ENCODE results near the gene KCNC1.

KCNC1 gene

GRCh38 chr11:17798253-17798652 is 63.7 kb downstream of the KCNC1 start:
- no peak for DNase-seq

DNA sequence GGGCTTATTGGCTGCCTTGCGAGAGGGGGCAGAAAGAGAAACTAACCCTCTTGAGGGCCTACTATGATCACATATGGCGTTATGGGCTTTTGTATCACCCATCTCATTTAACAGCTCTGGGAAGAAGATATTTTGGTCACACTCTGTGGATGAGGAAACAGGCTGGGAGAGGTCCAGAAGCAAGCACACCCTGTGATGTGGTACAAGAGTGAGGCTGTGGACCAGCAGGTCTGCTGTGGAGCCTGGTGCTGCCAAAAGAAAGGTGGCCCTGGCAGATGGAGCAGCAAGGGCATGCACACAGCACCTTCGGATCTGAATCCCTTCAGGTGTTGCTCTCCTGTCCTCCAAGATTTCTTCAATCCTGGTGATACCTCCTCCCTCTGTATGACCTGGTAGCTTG is 64.1 kb downstream of the KCNC1 start:
- no peak for DNase-seq

DNA sequence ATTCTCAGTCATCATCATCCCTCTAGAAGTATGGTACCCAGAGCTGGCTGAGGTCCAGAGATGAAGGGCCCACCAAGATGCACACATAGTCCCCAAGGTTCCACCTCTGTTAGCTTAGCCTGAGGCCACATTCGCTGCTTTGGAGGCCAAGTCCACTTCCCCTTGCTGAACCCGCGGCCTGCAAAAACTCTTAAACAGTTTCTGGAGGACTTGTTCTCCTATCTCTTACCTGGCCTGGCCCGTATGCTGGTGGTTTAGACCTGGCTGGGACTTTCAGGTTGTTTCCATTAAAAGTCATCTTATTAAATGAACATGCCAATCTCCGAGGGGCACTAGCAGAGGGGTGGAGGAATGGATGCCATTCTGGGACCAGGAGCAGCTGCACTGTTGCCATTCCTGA is 64.6 kb downstream of the KCNC1 start:
- DNase-seq = no peak

DNA sequence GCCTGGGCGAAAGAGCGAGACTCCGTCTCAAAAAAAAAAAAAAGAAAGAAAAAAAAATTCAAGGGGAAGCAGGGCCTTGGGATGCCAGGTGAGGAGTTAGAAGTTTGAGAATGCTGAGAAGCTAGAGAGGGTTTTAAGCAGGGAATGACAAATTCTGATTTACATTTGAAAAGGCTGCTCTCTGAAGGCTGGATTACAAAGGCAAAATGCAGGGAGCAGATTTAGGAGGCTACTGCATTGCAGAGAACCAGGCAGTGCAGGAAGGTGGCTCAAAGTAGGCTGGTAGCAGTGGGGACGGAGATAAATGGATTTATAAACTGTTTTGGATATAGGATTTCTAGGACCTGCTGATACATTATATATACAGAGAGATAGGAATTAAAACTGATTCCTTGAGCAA is 66.6 kb downstream of the KCNC1 start:
- DNase-seq = no peak

- no peak for DNase-seq
These were observed 67.9 kb downstream of the KCNC1 start for GRCh38 chr11:17802491-17802890.

- DNase-seq = no peak
These were observed 69.3 kb downstream of the KCNC1 start for GRCh38 chr11:17803754-17804334.

DNA sequence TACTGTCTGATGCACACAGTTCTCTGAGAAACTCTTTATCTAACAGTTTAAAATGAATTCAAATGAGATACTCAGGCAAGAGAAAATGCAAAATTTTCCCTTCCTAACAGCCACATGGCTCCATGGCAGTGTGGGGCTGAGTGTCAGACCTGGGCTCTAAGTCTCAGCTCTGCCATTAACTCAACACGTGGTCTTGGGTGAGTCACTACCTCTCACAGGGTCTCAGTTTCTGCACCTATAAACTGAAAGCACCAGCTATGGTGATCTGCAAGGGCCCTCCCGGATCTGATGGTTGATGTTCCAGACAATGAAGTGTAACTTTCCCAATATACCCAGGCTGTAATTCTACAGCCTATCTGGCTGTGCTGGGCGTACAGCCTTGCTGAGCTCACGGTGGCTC is 70.5 kb downstream of the KCNC1 start:
- DNase-seq = no peak

DNA sequence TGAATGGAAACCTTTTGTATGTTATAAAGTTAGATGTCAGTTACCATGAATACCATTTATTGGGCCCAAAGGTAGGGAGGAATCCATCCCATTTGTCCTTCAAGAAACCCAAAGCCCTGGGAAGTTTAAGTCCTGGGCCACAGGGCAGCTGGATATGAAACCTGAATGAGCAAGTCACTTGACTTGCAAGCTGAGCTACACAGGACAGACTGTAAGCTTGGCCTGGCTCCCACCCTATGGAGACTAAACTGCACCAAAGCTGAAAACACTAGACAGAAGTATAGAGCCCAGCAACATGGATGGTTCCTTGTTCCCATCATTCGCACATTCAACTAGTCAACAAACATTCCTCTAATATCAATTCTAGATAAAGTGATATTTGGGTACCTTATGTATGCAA is 71.3 kb downstream of the KCNC1 start:
- DNase-seq = no peak

GRCh38 chr11:17807034-17807433 is 72.5 kb downstream of the KCNC1 start:
- no peak for DNase-seq

- no peak for DNase-seq
These were observed 75.5 kb downstream of the KCNC1 start for GRCh38 chr11:17810041-17810440.

- DNase-seq = no peak
These were observed 76.2 kb downstream of the KCNC1 start for GRCh38 chr11:17810746-17811145.

GRCh38 chr11:17811352-17811751 is 76.8 kb downstream of the KCNC1 start:
- no peak for DNase-seq

DNA sequence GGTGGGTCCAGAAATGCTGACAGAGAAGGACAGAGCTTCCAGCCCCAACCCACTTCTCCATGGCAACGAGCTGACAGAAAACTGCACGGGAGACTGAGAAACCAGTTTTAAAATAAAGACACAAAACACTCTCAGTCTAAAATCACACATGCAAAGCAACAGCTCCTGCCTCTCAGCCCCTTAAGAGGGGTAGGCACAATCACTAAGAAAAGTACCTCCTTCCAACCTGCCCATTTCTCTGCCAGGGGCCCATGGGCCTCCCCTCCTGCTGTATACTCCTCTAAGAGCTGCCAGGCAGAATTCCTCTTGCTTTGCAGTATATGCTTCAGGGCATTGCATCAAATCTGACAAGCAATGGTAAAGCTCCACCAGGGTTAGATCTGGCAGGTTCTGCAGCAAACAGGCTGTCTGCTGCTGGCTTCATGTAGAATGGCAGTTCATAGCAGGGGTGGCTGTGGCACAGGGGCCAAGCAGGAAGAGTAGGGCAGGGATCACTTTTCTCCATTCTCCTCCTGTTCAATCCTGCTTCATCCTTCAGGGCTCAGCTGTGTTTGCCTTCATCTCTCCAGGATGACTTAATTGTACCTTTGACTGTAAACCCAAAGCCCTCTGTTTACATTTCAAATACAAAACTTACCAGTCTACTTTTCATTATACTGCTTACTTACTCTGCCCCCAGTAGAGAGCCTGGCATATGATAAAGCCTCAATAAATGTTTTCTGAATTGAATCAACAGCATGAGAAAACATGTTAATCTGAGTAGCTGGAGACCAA is 77.7 kb downstream of the KCNC1 start:
- no peak for DNase-seq

DNA sequence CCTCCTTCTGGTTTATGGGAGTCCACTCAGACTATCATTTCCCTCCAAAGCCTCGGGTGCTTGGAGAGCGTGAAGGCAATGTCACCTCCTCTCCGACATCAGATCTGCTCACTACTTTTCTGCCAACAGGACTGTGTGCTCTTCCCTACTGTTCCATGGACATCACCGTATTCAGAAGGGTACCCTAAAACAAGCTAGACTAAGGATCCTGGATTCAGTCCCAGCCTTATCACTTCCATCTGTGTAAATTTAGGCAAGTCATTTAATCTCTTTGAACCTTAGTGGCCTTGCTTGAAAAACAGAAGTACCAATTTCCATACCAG is 78.2 kb downstream of the KCNC1 start:
- DNase-seq = no peak

GRCh38 chr11:17813391-17814059 is 78.9 kb downstream of the KCNC1 start:
- DNase-seq = no peak

DNA sequence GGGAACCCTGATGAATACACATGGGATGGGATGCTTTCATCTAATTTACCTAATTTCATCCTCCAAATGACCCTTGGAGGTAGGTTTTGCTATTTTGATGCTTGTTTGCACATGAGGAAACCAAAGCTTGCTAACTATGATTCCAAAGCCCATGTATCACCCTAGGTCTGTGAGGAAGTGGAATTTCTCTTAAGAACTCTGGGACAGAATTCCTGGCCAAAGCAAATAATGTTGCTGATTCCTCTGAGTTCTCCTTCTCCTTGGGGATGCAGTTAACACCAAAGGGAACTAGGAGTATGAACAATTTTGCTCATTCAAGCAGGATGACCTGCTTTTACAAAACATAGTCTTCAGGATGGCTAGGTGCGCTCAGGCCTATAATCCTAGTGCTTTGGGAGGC is 80.0 kb downstream of the KCNC1 start:
- no peak for DNase-seq

GRCh38 chr11:17816232-17816931 is 81.8 kb downstream of the KCNC1 start:
- no peak for DNase-seq

DNA sequence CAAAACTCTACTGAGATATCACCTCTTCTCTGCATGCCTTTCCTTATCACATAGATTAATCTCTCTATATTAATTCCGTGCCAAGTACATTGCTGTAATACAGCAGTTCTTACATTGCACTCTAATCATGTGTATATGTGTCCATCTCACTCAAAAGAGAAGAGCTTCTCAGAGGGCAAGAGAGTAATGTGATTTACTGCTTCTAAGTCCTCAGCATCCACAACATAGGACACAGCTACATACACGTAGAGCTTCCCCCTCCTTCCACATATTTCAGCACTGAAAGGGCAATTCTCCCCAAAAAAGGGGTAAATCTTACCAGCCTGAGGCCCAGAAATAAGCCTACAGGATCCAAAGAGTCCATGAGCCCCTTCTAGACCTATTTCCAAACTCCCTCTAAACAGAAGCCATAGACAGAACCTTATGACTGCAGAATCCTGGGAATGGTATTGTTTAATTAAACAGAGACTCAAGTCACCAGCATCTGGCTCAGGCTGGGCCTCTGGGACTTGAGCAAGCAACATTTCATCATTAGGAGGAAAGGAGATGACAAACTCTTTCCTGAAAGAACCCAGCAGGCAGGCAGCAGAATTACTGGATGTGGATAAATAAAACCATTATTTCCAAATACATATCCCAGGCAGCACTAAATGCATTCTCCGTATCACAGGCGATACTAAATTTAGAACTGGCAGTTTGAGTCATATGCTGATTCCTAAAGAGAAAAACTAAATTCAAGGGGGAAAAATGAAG is 87.2 kb downstream of the KCNC1 start:
- DNase-seq = no peak

DNA sequence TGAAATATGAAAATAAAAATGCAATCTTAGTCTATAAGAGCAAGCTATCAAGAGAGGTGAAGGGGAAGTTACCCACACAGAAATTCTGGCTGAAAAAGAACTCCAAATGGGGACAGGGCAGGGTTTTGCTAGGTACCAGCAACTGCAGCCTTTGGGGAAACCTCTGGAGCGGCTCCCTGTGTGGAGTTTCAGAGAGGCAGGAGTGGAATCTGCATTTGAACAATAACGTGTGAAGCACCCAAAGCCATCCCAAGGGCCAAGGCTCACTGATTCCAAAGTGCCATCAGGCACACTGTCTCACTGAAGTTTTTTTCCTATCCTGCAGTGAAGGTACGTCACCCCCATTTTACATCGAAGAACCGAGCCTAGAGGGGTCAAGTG is 87.8 kb downstream of the KCNC1 start:
- DNase-seq = no peak

GRCh38 chr11:17827006-17827405 is 92.4 kb downstream of the KCNC1 start:
- peak; percentile 14 for DNase-seq

DNA sequence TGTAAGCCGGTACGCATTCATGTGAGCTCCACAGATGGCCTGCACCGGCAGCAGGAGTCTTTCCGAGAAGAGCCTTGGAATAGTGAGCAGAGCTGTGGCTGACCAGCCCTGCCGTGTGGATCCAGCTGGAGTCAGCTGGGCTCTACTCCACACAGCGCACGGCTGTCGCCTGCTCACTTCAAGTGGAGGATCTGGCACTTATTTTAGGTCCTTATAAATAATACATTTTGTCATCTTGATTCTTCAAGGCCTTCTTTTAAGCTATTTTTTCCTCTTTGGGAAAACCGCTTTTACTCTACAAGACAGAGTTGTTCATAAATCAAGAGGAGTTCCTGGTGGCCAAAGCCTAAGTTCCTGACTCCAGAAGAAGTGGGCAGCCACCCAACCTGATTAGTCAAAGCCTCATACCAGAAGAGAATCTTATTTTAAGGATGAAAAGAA is 93.8 kb downstream of the KCNC1 start:
- no peak for DNase-seq

GRCh38 chr11:17831228-17831627 is 96.6 kb downstream of the KCNC1 start:
- DNase-seq = no peak

DNA sequence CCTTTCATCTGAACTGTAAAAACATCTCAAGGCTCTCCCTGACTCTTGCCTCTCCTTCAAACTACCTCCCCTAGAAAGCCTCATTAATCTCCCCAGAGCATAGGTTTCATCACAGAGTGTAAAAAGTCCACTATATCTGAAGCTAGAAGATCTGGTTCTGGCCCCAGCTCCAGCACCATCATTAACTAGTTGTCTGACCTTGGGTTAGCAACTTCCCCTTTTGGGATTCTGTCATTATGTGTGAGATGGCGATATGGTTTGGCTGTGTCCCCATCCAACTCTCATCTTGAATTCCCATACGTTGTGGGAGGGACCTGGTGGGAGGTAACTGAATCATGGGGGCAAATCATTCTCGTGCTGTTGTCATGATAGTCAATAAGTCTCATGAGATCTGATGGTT is 97.3 kb downstream of the KCNC1 start:
- peak; percentile 33 for DNase-seq

All from hematopoietic multipotent progenitor cell treated with erythropoietin and hydrocortisone succinate and interleukin-3 and kit ligand, for 4 days (in vitro differentiated cells).